A549 treated with Hydrocortisone at 1 μM for 4 hours (cell line): ENCODE results near the gene SAMD3. TPM values are rescaled to one million over a fixed set of nuclear protein-coding genes. Genes with fewer than 3 reads are reported as not detected.

ENCODE experiments used
- total RNA-seq: library from RNA; stranded (reverse); fragments of 200-300 nt; extraction: Qiagen RNA extraction; gene quantifications from 5 replicates; pipeline ENCODE4 v1.2.3, GENCODE V29; 2022

Gene SAMD3, protein sequence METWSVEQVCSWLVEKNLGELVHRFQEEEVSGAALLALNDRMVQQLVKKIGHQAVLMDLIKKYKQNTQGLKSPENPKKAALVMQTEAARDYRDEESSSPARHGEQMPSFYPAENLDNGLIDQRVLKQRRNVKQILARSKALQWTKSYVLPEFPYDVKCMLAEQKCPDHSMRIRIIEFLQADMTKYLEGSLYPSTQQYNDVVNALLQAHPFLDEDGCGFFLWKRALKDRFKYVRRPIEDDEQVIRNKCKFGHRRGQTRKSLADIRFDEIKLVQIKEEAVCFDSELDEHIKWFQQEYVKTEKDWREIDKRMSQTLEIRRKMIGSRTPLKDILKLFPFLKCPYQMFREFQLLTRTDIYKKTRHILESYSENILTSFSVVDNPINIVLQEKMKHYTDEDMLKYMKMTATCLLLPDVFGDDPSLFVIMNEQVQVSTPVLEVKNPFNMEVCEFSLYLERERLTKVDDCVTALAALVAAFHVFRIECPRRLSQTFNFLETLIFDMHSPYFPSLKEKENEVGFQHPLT
- not detected in 5 replicates for total RNA-seq

DNA sequence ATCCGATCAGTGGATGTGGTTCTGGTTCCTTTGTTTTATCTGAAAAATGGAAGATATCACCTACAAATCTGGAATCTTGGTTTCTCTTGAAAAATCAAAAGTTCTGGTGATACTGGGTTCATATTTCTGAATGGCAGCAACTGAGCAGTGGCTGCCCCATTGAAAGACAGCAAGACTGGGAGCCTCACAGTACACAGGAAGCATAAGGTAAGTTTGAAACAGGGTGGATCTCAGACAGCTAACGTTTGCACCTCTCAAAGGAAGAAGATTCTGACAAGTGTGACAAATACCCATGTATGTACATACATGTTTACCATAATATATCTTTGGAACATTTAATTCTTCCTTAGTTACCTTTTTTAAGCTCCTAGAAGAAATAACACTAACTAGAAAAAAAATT, at the start of gene SAMD3:
Gene SAMD3, minus strand, starts transcription at position 177 of the 400 bp plus-strand sequence. CDS start 7,678 bp downstream, outside the sequence.

Other genes starting within 250 kb of the SAMD3 start
- 2.1 to 3.9 TPM (median 3.0 TPM) in 5 replicates for gene L3MBTL3, start 204.4 kb downstream of the SAMD3 start, total RNA-seq
- 0.06 to 0.10 TPM (median 0.07 TPM) in 5 replicates for gene TMEM200A, start 143.1 kb upstream of the SAMD3 start, total RNA-seq